Astrocyte (in vitro differentiated cells and primary cell): Measurements from ENCODE around the gene KMT5C. TPM values are rescaled to one million over a fixed set of nuclear protein-coding genes. Genes with fewer than 3 reads are reported as not detected.
A peak's percentile ranks its signal among the peaks of the same experiment; 100 is the strongest.

Experiments used
- DNase-seq: peaks from one replicate; pipeline ENCODE4 v3.0.0-alpha.2; 2010; ENCODE audit warnings: low read depth
- FAIRE-seq: peaks from 2 replicates; lab custom pipeline; 2011; peaks lifted over from hg19 to GRCh38; lab: Jason Lieb, UNC
- H2AFZ ChIP-seq: 2 replicates; pipeline ENCODE4 v1.6.0; 2012; ENCODE audit warnings: low read depth, low read length, inconsistent platforms
- H3K27ac ChIP-seq: 2 replicates; pipeline ENCODE4 v1.5.1; 2011; ENCODE audit warnings: low read depth, low read length, inconsistent platforms
- H3K27me3 ChIP-seq: 2 replicates; pipeline ENCODE4 v1.6.0; 2011; ENCODE audit warnings: low read length, inconsistent platforms; ENCODE audit not compliant: insufficient read depth
- H3K36me3 ChIP-seq: 2 replicates; pipeline ENCODE4 v1.5.1; 2011; ENCODE audit warnings: low read length, inconsistent platforms; ENCODE audit not compliant: insufficient read depth
- H3K4me1 ChIP-seq: 2 replicates; pipeline ENCODE4 v1.5.1; 2011; ENCODE audit warnings: low read length, inconsistent platforms; ENCODE audit not compliant: insufficient read depth
- H3K4me2 ChIP-seq: 2 replicates; pipeline ENCODE4 v1.6.0; 2012; ENCODE audit warnings: low read length, inconsistent platforms
- H3K4me3 ChIP-seq: 2 replicates; pipeline ENCODE4 v1.5.1; 2011; ENCODE audit warnings: low read depth, mild to moderate bottlenecking, low read length, inconsistent platforms; ENCODE audit not compliant: insufficient read depth
- H3K79me2 ChIP-seq: 2 replicates; pipeline ENCODE4 v1.6.0; 2012; ENCODE audit warnings: mild to moderate bottlenecking, low read length, inconsistent platforms; ENCODE audit not compliant: insufficient read depth
- H3K9ac ChIP-seq: 2 replicates; pipeline ENCODE4 v1.6.0; 2012; ENCODE audit warnings: mild to moderate bottlenecking, low read length, inconsistent platforms
- H3K9me3 ChIP-seq: 2 replicates; pipeline ENCODE4 v1.5.1; 2012; ENCODE audit warnings: low read depth, mild to moderate bottlenecking, low read length, inconsistent platforms; ENCODE audit not compliant: insufficient read depth
- H4K20me1 ChIP-seq: 2 replicates; pipeline ENCODE4 v1.6.0; 2012; ENCODE audit warnings: low read length, inconsistent platforms; ENCODE audit not compliant: insufficient read depth
- H3K27ac Mint-ChIP-seq: one replicate; pipeline ENCODE4 v1.8.0; 2021; ENCODE audit warnings: mild to moderate bottlenecking, mixed read lengths; ENCODE audit not compliant: unreplicated experiment
- H3K27me3 Mint-ChIP-seq: one replicate; pipeline ENCODE4 v1.8.0; 2021; ENCODE audit warnings: low read depth, mixed read lengths; ENCODE audit not compliant: unreplicated experiment
- H3K36me3 Mint-ChIP-seq: one replicate; pipeline ENCODE4 v1.8.0; 2021; ENCODE audit warnings: low read depth, mixed read lengths; ENCODE audit not compliant: unreplicated experiment
- H3K4me1 Mint-ChIP-seq: one replicate; pipeline ENCODE4 v1.8.0; 2021; ENCODE audit warnings: low read depth, mixed read lengths; ENCODE audit not compliant: unreplicated experiment
- H3K4me3 Mint-ChIP-seq: one replicate; pipeline ENCODE4 v1.8.0; 2021; ENCODE audit warnings: mild to moderate bottlenecking, moderate library complexity, mixed read lengths; ENCODE audit not compliant: unreplicated experiment
- H3K9me3 Mint-ChIP-seq: one replicate; pipeline ENCODE4 v1.8.0; 2021; ENCODE audit warnings: mild to moderate bottlenecking, mixed read lengths; ENCODE audit not compliant: unreplicated experiment
- EZH2 ChIP-seq: IDR thresholded peaks from 2 replicates; pipeline ENCODE4 v1.6.1; 2012; ENCODE audit warnings: mild to moderate bottlenecking, low read length, inconsistent platforms; ENCODE audit not compliant: insufficient read depth
- total RNA-seq: library from RNA; stranded (reverse); gene quantifications from 2 replicates; pipeline ENCODE4 v1.2.1, GENCODE V29; 2021

KMT5C gene
- total RNA-seq, 1 donor from 2014 or later, result 14.6 TPM

GRCh38 chr19:55392820-55393761, 53.4 kb downstream of the KMT5C start:
- no peaks in the 10 kb centered on the region for H3K27me3 ChIP-seq
- Mint-ChIP-seq H3K36me3 (peaks cover 11% of the 10 kb centered on the region), H3K9me3 (no peaks in the 10 kb centered on the region), H3K27ac (peak overlapping the region; percentile 66), H3K4me3 (peak overlapping the region; percentile 73), H3K27me3 (no peaks in the 10 kb centered on the region), H3K4me1 (peaks cover 36% of the 10 kb centered on the region)
- H3K4me3 ChIP-seq, result no peak overlapping the region
- no peak overlapping the region for H3K9ac ChIP-seq
- H3K4me1 ChIP-seq, result peaks cover 25% of the 10 kb centered on the region
- H3K79me2 ChIP-seq, result peaks cover 26% of the 10 kb centered on the region
- no peak overlapping the region for H3K27ac ChIP-seq
- H3K4me2 ChIP-seq, result no peak overlapping the region
- peaks cover 24% of the 10 kb centered on the region for H3K36me3 ChIP-seq
- TF ChIP-seq EZH2, result no peak
- DNase-seq, result no peak
- no peak for FAIRE-seq
- H3K9me3 ChIP-seq, result no peaks in the 10 kb centered on the region
- no peak overlapping the region for H2AFZ ChIP-seq
- peaks cover 53% of the 10 kb centered on the region for H4K20me1 ChIP-seq

Other genes starting within 250 kb of the KMT5C start
- gene PPP1R12C, start 222.2 kb upstream of the KMT5C start, total RNA-seq, result 79.7 and 86.2 TPM in 2 replicates
- gene TNNT1, start 190.7 kb upstream of the KMT5C start, total RNA-seq, result 7.1 and 8.3 TPM in 2 replicates
- not detected in 2 replicates for gene TNNI3, start 182.1 kb upstream of the KMT5C start, total RNA-seq
- 1.3 and 1.8 TPM in 2 replicates for gene DNAAF3, start 173.3 kb upstream of the KMT5C start, total RNA-seq
- gene SYT5, start 159.6 kb upstream of the KMT5C start, total RNA-seq, result 1.1 and 1.9 TPM in 2 replicates
- 0.99 and 1.0 TPM in 2 replicates for gene PTPRH, start 130.4 kb upstream of the KMT5C start, total RNA-seq
- 2.7 and 3.9 TPM in 2 replicates for gene TMEM86B, start 111.1 kb upstream of the KMT5C start, total RNA-seq
- gene PPP6R1, start 80.9 kb upstream of the KMT5C start, total RNA-seq, result 73.8 and 75.2 TPM in 2 replicates
- gene HSPBP1, start 59.8 kb upstream of the KMT5C start, total RNA-seq, result 34.8 and 39.8 TPM in 2 replicates
- 17.6 and 18.8 TPM in 2 replicates for gene BRSK1, start 55.9 kb upstream of the KMT5C start, total RNA-seq
- not detected in 2 replicates for gene TMEM150B, start 14.5 kb upstream of the KMT5C start, total RNA-seq
- 0.50 TPM in 2 replicates for gene COX6B2, start 14.8 kb downstream of the KMT5C start, total RNA-seq
- gene GARIN5B, start 23.4 kb downstream of the KMT5C start, total RNA-seq, result 0.10 and 0.20 TPM in 2 replicates
- gene IL11, start 30.6 kb downstream of the KMT5C start, total RNA-seq, result 183 and 202 TPM in 2 replicates
- gene TMEM190, start 37.0 kb downstream of the KMT5C start, total RNA-seq, result 2.5 TPM in 2 replicates
- gene TMEM238, start 44.4 kb downstream of the KMT5C start, total RNA-seq, result 1.4 and 2.1 TPM in 2 replicates
- gene RPL28, start 46.1 kb downstream of the KMT5C start, total RNA-seq, result 2,006 and 2,072 TPM in 2 replicates
- gene UBE2S, start 67.9 kb downstream of the KMT5C start, total RNA-seq, result 107 and 116 TPM in 2 replicates
- gene SHISA7, start 103.4 kb downstream of the KMT5C start, total RNA-seq, result 0.09 TPM in 1 of 2 replicates, not detected in the other
- 58.8 and 61.6 TPM in 2 replicates for gene ISOC2, start 121.8 kb downstream of the KMT5C start, total RNA-seq
- not detected in 2 replicates for gene C19orf85, start 124.9 kb downstream of the KMT5C start, total RNA-seq
- gene ZNF628, start 136.7 kb downstream of the KMT5C start, total RNA-seq, result 9.9 and 11.9 TPM in 2 replicates
- 68.7 and 71.2 TPM in 2 replicates for gene NAT14, start 145.3 kb downstream of the KMT5C start, total RNA-seq
- 46.8 and 66.1 TPM in 2 replicates for gene SSC5D, start 148.6 kb downstream of the KMT5C start, total RNA-seq
- 2.5 and 4.2 TPM in 2 replicates for gene SBK2, start 197.3 kb downstream of the KMT5C start, total RNA-seq
- 0.34 and 0.91 TPM in 2 replicates for gene SBK3, start 205.7 kb downstream of the KMT5C start, total RNA-seq
- 50.2 and 58.0 TPM in 2 replicates for gene ZNF579, start 241.0 kb downstream of the KMT5C start, total RNA-seq